Ovary (tissue), 9 donors: ENCODE data around the gene PRR29. TPM values are rescaled to one million over a fixed set of nuclear protein-coding genes. Genes with fewer than 3 reads are reported as not detected.
"Not testable (repeated sequence)": the region's sequence is repeated elsewhere in the genome, so short reads cannot be mapped to it uniquely, and the experiment has no call there.

ENCODE experiments used
- DNase-seq, 5 donors: peaks; one replicate each; pipeline ENCODE4 v3.0.0-alpha.2; 2019 to 2020
- H3K27ac ChIP-seq, 2 donors: fragments of 200-600 bp; one replicate each; pipeline versions ENCODE4 v1.5.1 to v1.8.0; 2019 to 2022
- H3K27me3 ChIP-seq: fragments of 200-600 bp; one replicate; pipeline ENCODE4 v1.8.0; 2022
- H3K36me3 ChIP-seq: fragments of 200-600 bp; sonication (generic); one replicate; pipeline ENCODE4 v1.5.1; 2019
- H3K4me1 ChIP-seq: one replicate; pipeline ENCODE4 v1.8.1; 2013; ENCODE audit warnings: mild to moderate bottlenecking, moderate library complexity; ENCODE audit not compliant: insufficient read depth
- H3K4me3 ChIP-seq: fragments of 200-600 bp; sonication (generic); one replicate; pipeline ENCODE4 v1.5.1; 2017
- H3K9me3 ChIP-seq, 2 donors: fragments of 200-600 bp in 1 of 2; sonication (generic) in 1 of 2; one replicate each; pipeline versions ENCODE4 v1.5.1 to v1.8.1; 2013 to 2019; ENCODE audit warnings: mild to moderate bottlenecking in 1 of 2, moderate library complexity in 1 of 2
- CTCF ChIP-seq, 3 donors: fragments of 450-650 bp in 2 of 3; fragments of 200-600 bp in 1 of 3; IDR thresholded peaks; one replicate each; pipeline versions ENCODE4 v1.5.1 to v1.8.0; 2016 to 2022; ENCODE audit warnings: antibody characterized with exemption in 3 of 3, mild to moderate bottlenecking in 1 of 3
- EP300 ChIP-seq: sonication (generic); formaldehyde crosslinking; IDR thresholded peaks from one replicate; pipeline ENCODE4 v1.6.1; 2017; ENCODE audit warnings: antibody characterized with exemption
- POLR2A ChIP-seq: fragments of 450-650 bp; IDR thresholded peaks from one replicate; pipeline ENCODE4 v1.6.1; 2017; ENCODE audit warnings: antibody characterized with exemption, mild to moderate bottlenecking, moderate library complexity
- WGBS, 3 donors: extraction: QIAGEN DNeasy Blood & Tissue Kit in 1 of 3; methylation state at CpG; one replicate each; pipeline versions ENCODE4 v1.1.5 to v1.1.7; 2013 to 2017; 5-methylcytosine and 5-hydroxymethylcytosine counted together
- intact Hi-C, 4 donors: fragments of 100-400 bp; cut with DNase I; formaldehyde crosslinking; loops; one replicate each; pipeline versions ENCODE4 v1.11.0 to v1.15.1; 2022 to 2023
- polyA plus RNA-seq, 2 donors: library from polyadenylated mRNA; stranded (reverse); fragments of 200-250 nt in 1 of 2; fragments of 350-450 nt in 1 of 2; fragmentation: Illumina TruSeq in 1 of 2; extraction: RNeasy Lipid Tissue Mini Kit (QIAGEN cat#74804) in 1 of 2; gene quantifications; one replicate each; pipeline ENCODE4 v1.2.3, GENCODE V29; 2013 to 2014
- total RNA-seq, 7 donors: library from RNA; depleted of rRNA in 2 of 7; stranded (reverse); fragments of >200 nt in 2 of 7; fragmentation: NEBNext Ultra II Directional in 3 of 7; extraction: Animal tissue kit (Norgen Biotek cat#: 25700) in 3 of 7; gene quantifications; one replicate each; pipeline versions ENCODE4 v1.1.0 to v1.2.4, GENCODE V29; 2016 to 2023
- donor health status: DM: no; HTN: no; CAD: no; lungs with moderate emphysema.
- donor health status: DM: no; HTN: no; CAD: no.
- donor health status: Bipolar disorder and iron deficiency.
- donor health status: DM: yes; HTN: yes; CAD: no.
- donor health status: DM: no; HTN: no; CAD: no.
- donor health status: DM: yes; HTN: yes; CAD: no.

The PRR29 gene
- total and polyA plus RNA-seq, 9 donors: 0.05 to 58.5 (median 1.8) TPM; not detected in 1

GRCh38 chr17:64016231-64016784 is 18.2 kb downstream of the PRR29 start:
- no peaks in the 10 kb centered on the region for H3K4me1 ChIP-seq
- 49 to 51% (median 51%) methylated on average over 5 of the region's 5 CpGs for WGBS, 3 donors
- H3K36me3 ChIP-seq: no peaks in the 10 kb centered on the region
- intact Hi-C loops: no loop called here
- H3K27ac ChIP-seq: no peak overlapping the region
- H3K27me3 ChIP-seq: no peaks in the 10 kb centered on the region
- H3K4me3 ChIP-seq: no peak overlapping the region
- no peaks in the 10 kb centered on the region for H3K9me3 ChIP-seq
- no peak for DNase-seq
- no peak for TF ChIP-seq EP300
- TF ChIP-seq POLR2A: no peak
- no peak for TF ChIP-seq CTCF (IDR thresholded peaks at IDR 0.05)

GRCh38 chr17:64016974-64017373 is 18.8 kb downstream of the PRR29 start:
- Histone ChIP-seq H3K27ac (no peak overlapping the region), H3K4me1 (no peaks in the 10 kb centered on the region), H3K36me3 (no peaks in the 10 kb centered on the region), H3K27me3 (no peaks in the 10 kb centered on the region), H3K4me3 (no peak overlapping the region), H3K9me3 (no peaks in the 10 kb centered on the region)
- 84 to 92% (median 85%) methylated on average over 3 of the region's 3 CpGs for WGBS, 3 donors
- no peak for DNase-seq
- TF ChIP-seq POLR2A: no peak
- no peak for TF ChIP-seq CTCF (IDR thresholded peaks at IDR 0.05)
- no peak for TF ChIP-seq EP300
- intact Hi-C loops: no loop called here

- 84 to 94% (median 92%) methylated on average over 2 of the region's 2 CpGs for WGBS, 3 donors
- H3K9me3 ChIP-seq: no peaks in the 10 kb centered on the region
- no peaks in the 10 kb centered on the region for H3K4me1 ChIP-seq
- no peaks in the 10 kb centered on the region for H3K27me3 ChIP-seq
- TF ChIP-seq EP300 (no peak), CTCF (IDR thresholded peaks at IDR 0.05) (no peak), POLR2A (no peak)
- intact Hi-C loops: no loop called here
- H3K36me3 ChIP-seq: no peaks in the 10 kb centered on the region
- no peak overlapping the region for H3K4me3 ChIP-seq
- no peak overlapping the region for H3K27ac ChIP-seq
- no peak for DNase-seq
These were observed 19.3 kb downstream of the PRR29 start for GRCh38 chr17:64017381-64017980.

GRCh38 chr17:64019551-64019961 is 21.4 kb downstream of the PRR29 start:
- H3K4me1 ChIP-seq, H3K4me3 ChIP-seq, intact Hi-C loops, DNase-seq, H3K36me3 ChIP-seq, H3K27me3 ChIP-seq, H3K9me3 ChIP-seq, H3K27ac ChIP-seq: not testable (repeated sequence)
- WGBS, 3 donors: 71 to 82% (median 79%) methylated on average over 9 of the region's 9 CpGs

- Histone ChIP-seq H3K4me1 (peaks cover 3% of the 10 kb centered on the region), H3K27ac (no peak within 1 kb of the TSS), H3K4me3 (peak within 1 kb of the TSS; percentile 22), H3K9me3 (no peaks in the 10 kb centered on the region), H3K36me3 (no peaks in the 10 kb centered on the region), H3K27me3 (no peaks in the 10 kb centered on the region)
- 33 to 36% (median 34%) methylated on average over 23 of the region's 23 CpGs for WGBS, 3 donors
- intact Hi-C loops: loop anchor here in 2 of 4 donors (10.0 kb wide), 2 partner anchors 95 to 105 kb away; partner anchors contain the start of genes CSHL1 (in 1 of the 2) and GH1 (in 1 of the 2)
- peak in 1 of 5 donors; percentile 57 for DNase-seq
- TF ChIP-seq EP300 (no peak), POLR2A (no peak), CTCF (IDR thresholded peaks at IDR 0.05) (no peak)
These were observed 22.1 kb downstream of the PRR29 start, which contains the start of gene ICAM2 for GRCh38 chr17:64020056-64020766. ICAM2 (minus strand) TSS chr17:64020633; CDS start chr17:64006691, 13,942 bp downstream.
